Ramos (cell line): ENCODE results near the gene NPBWR2.

Experiments used
- in situ Hi-C: fragments of 300-500 bp; cut with MboI; formaldehyde crosslinking; loops from one replicate; pipeline ENCODE4 v1.14.3; 2022; ENCODE audit warnings: low sequenced_read_pairs; ENCODE audit not compliant: unreplicated experiment

The NPBWR2 gene

DNA sequence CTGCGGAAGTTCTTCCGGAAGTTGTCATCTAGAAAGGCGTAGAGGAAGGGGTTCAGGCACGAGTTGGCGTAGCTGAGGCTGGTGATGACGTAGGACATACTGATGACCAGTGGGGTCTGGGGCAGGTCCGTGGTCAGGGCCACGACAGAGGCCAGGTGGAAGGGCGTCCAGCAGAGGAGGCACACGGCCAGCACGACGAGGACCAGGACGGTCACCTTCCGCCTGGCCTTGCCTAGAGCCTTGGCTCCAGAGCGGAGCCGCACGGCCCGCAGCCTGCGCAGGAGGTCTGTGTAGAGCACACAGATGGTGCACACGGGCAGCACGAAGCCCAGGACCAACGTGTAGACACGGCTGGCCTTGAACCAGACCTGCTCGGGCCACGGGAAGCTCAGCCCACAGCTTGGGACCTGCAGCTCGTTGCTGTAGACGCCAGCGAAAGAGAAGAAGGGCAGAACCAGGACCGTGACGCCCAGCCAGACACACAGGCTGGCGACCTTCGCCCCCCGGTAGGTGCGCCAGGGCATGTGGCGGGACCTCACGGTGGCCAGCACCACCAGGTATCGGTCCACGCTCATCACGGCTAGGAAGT lies 1.4 kb downstream of the NPBWR2 start:
- in situ Hi-C loops, result no loop called here

DNA sequence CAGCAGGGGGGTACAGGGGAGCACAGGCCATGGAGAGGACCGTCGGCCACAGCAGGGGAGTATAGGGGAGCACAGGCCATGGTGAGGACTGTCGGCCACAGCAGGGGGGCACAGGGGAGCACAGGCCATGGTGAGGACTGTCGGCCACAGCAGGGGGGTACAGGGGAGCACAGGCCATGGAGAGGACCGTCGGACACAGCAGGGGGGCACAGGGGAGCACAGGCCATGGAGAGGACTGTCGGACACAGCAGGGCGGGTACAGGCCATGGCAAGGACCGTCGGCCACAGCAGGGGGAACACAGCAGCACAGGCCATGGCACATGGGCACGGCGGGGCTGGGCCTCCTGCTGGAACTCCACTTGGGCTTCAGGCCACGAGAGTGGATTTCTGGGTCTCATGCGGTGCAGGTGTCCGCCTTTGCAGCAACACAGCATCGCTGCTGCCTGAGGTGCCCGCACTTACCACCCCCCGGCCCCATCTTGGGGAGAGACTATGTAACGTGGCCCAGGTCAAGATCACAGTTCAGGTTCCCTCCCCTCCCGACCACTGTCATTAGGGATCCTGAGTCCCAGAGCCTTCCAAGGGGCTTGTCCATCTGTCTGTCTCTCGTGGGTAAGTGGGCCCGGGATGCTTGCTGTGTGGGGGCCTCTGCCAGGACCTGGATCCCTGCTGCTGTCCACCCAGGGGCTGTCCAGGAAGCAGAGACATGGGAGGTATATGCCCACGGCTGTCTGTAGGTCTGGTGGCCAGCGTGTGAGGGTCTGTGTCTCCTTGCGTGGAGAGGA lies 2.5 kb downstream of the NPBWR2 start:
- in situ Hi-C loops, result no loop called here

DNA sequence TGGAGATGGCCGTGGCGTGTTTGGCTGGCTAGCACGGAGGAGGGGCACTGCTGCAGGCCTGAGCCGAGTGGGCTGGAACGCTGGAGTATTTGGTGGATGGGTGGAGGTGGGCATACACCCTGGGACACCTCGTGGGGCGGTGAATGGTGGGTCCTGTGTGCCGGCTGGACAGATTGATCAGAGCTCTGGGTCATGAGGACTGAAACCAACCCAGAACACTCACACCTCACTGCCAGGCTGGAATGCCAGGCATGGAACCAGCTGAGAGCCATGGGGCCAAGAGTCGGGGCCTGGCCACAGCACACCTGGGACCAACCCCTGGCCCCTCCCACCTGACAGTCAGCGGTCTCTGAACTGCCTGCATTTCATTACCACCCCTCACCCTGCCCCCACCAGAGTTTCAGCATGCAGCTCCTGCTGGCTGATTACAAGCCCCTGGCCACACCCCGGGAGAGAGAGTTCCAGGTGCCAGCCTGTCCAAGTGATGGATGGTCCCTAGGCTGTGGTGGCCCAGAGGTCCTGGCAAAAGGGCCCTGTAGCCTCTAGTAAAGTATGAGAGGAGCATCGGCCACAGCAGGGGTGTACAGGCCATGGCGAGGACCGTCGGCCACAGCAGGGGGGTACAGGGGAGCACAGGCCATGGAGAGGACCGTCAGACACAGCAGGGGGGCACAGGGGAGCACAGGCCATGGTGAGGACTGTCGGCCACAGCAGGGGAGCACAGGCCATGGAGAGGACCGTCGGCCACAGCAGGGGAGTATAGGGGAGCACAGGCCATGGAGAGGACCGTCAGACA lies 3.3 kb downstream of the NPBWR2 start:
- in situ Hi-C loops, result no loop called here

DNA sequence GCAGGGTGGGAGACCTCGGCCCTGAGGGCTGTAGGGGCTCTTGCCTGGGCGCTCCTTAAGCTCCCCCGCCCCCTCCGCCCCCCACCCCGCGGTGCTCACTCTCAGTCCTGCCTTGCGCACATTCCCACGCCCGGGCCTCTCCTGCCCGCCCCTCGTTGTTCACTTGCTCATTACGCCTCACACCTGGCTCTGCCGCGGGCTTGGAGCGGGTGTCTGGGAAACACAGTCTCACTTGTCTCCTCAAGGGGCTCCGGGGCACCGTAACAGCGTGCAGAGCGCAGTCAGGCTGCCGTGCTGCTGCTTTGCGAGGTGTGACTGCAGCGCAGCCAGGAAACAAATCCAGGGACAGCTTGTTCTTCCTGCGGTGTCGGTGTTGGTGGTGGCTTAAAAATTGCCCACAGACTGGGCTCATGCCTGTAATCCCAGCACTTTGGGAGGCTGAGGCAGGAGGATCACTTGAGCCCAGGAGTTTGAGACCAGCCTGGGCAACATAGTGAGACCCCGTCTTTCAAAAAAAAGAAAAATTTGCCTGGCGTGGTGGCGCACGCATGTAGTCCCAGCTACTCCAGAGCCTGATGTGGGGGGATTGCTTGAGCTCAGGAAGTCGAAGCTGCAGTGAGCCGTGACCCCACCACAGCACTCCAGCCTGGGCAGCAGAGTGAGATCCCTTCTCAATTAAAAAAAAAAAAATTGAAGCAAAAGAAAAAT lies 4.6 kb downstream of the NPBWR2 start:
- in situ Hi-C loops, result no loop called here

DNA sequence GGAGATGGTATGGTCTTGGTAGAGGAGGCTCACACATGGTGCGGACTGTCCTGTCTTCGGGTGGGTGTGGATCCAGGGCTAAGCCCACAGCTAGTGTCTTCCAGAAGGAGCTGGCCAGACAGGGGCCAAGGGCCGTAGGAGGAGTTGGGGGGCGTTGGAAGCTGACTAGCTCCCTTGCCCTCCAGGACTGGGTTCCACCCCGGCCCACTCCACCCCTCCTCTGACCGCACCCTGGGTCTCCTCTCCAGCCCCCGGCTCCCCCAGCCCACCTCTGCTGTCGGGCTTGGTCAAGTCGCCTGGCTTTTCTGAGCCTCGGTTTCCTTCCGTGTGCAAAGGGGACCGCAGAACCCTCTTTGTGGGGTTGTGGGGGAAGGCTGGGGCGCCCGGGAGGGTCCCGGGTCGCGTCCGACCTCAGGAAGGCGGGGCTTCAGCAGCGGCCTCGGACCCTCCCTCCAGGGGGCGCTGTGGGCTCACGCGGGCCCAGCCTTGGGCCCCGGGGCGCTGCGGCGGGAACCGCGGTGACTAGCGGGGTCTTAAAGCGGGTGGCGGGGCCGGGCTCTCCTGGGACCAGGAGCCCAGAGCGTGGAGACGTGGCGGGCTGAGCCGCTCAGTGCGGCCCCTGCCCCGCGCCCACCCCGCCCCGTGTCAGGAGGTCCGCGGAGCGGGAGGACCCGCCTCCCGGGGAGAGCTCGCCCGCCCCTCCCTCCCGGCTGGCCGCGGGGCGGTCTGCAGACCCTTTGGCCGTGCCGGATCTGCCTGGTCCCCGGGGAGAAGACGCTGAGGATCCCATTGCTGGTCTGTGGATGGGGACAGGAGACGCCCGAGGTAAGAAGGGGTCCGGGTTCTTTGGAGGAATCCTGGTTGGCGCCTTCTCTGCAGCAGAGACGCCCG lies 5.4 kb downstream of the NPBWR2 start:
- in situ Hi-C loops, result no loop called here

DNA sequence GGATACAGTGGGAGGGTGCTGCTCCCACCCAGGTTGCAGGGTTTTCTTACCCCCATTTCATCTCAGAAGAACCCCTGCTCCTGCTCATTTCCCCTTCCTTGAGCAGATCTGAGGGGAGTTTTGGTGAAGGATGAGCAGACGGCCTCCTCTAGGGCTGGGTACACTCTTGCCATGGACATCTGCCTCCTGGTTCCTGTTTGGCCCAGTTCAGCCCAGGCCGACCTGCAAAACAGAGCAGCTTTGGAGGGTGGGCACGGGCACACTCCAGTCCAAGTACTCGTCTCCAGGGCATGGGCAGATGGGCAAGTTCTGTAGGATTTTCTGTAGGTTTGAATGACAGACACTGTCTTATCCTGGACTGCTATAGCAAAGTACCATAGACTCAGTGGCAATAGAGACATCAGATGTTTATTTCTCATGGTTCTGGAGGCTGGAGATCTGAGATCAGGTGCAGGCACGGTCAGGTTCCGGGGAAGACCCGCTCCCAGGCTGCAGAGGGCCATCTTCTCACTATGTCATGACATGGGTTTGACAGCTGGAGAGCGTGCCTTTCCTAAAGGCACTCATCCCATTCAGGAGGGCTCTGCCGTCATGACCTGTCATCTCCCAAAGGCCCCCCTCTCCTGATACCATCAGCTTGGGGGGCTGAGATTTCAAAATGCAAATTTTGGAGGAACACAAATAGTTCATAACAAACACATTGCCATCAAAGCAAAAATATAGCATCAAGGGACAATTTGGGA lies 6.2 kb downstream of the NPBWR2 start:
- in situ Hi-C loops, result no loop called here

DNA sequence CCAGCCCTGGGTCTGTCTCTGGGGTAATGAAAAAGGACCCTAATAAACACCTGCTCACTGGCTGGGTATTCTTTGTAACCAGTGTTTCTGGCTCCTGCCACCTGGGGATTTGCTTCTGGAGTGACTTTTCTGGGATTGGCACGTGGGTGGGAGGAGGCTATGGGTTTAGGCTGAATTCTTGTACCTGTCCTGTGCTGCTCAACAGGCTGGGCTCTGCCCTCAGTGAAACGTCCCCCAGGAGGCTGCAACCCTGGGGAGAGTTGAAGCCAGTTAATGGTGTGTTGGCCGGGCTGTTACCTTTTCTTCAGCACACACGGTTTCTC lies 6.8 kb downstream of the NPBWR2 start:
- in situ Hi-C loops, result no loop called here

DNA sequence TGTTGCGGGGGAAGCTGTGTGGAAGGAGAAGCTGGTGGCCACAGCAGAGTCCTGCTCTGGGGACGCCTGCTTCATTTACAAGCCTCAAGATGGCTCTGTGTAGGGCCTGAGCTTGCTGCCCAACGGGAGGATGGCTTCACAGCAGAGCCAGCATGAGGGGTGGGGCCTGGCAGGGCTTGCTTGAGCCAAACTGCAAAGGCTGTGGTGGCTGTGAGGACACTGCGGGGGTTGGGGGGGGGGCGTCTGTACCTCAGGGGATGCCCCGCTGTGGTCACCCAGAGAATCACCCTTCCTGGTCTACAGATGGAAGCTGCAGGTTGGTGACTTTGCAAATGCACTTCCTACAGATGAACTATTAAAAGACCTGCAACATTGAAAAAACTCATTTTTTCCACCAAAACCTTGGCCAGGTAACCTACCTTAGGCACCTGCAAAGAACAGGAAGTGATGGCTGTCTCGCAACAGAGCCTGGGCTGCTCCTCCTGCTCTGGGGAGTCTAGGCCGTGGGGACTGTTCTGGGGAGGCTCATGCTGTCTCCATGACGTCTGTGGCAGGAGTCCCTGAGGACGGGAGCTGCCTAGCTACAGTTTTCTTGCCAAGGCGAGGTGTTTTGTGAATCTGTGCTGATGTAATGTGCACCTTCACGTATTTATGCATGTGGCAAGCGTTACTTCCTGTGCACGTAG lies 7.3 kb downstream of the NPBWR2 start:
- in situ Hi-C loops, result no loop called here

DNA sequence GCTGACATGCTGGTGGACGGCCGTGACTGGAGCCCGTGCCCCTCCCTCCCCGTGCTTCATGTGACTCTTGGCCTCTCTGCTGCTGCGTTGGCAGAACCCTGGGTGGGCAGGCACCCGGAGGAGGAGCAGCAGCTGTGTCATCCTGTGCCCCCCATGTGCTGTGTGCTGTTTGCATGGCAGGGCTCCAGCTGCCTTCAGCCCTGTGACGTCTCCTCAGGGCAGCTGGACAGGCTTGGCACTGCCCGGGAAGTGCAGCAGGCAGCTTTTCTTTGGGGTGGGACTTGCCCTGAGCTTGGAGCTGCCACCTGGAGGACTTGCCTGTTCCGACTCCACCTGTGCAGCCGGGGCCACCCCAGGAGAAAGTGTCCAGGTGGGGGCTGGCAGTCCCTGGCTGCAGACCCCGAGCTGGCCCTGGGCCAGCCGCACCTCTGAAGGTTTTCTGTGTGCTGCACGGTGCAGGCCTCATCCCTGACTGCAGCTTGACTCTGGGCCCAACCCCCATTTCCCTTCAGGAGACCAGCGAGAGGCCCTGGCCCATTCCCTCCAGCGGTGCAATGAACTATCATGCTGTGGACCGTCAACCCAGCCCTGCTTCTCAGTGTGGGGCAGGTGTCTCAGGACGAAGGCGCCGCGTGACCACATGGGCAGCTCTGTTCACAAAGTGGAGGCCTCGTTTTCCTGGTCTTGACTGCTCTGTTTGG lies 8.1 kb downstream of the NPBWR2 start:
- in situ Hi-C loops, result no loop called here

DNA sequence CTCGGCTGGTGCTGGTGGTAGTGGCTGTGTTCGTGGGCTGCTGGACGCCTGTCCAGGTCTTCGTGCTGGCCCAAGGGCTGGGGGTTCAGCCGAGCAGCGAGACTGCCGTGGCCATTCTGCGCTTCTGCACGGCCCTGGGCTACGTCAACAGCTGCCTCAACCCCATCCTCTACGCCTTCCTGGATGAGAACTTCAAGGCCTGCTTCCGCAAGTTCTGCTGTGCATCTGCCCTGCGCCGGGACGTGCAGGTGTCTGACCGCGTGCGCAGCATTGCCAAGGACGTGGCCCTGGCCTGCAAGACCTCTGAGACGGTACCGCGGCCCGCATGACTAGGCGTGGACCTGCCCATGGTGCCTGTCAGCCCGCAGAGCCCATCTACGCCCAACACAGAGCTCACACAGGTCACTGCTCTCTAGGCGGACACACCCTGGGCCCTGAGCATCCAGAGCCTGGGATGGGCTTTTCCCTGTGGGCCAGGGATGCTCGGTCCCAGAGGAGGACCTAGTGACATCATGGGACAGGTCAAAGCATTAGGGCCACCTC lies 8.8 kb downstream of the NPBWR2 start:
- in situ Hi-C loops, result no loop called here

DNA sequence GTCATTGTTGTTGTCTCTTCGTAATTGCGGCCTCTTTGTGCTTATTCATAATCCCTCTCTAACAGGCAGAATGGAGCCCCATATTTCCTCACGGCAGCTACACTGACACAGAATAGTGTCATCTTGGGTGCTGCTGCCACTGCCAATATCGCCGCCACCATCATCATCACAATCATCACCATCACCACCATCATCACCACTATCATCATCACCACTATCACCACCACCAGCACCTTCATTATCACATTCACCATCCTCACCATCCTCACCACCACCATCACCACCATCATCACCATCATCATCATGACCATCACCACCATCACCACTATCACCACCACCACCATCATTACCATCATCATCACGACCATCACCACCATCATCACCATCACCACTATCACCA lies 10.8 kb downstream of the NPBWR2 start:
- in situ Hi-C loops, result no loop called here

DNA sequence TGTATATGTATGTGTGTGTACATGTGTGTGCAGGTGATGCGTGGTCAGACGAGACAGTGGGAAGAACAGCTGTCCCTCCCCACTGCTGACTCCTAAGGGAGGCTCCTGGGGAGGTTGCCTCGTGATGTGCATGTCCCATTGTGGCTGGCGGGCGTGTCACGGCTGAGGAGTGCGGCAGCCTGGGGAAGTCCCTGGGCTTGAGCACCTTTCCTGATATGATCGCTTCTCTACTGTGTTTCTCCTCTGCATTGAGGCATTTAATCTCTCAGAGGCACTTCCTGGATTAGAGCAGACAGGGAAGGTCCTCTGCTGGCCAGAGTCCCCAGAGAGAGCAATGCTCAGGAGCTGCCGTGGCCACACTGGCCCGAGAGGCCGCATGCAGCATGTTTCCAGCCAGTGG lies 11.4 kb downstream of the NPBWR2 start:
- in situ Hi-C loops, result no loop called here

DNA sequence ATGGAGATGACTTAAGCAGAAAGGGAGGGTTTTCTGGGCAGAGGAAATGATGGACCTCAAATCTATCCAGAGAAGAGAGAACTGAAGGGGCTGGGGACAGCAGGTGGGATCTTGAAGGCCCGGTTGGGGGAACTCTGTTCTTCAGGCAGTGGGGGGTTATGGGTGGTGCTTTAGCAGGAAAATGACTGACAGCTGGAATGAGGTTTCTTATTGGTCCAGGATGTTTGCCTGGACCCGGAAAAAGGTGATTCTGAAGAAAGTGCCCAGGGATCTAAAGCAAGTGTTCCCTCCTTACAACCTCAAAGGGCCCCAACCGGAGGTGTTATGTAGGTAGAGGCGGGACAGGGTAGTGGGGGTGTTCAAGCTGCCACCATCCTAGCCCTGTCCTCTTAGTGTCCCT lies 11.9 kb downstream of the NPBWR2 start:
- in situ Hi-C loops, result no loop called here

DNA sequence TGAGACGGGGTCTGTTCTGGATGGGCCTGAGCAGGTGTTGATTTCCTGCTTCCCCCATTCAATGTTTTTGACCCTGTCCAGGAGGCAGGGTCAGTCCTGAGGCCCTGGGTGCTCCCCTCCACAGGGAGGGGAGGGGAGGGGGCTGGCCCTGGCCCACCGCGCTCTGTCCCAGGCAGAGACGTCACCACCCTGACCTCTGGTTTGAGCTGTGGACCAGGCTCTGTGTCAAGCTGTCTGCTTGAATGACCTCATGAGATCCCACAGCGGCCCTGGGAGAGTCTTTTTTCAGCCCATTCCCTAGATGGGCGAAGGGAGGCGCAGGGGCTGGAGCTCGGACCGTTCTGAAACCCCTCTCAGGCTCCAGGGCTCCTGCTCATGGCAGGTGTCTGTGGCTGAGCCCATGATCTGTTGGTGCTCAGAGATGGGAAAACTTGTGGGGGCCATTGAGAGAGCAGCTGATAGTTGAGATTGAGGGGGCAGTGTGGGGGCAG lies 14.3 kb downstream of the NPBWR2 start:
- in situ Hi-C loops, result no loop called here

DNA sequence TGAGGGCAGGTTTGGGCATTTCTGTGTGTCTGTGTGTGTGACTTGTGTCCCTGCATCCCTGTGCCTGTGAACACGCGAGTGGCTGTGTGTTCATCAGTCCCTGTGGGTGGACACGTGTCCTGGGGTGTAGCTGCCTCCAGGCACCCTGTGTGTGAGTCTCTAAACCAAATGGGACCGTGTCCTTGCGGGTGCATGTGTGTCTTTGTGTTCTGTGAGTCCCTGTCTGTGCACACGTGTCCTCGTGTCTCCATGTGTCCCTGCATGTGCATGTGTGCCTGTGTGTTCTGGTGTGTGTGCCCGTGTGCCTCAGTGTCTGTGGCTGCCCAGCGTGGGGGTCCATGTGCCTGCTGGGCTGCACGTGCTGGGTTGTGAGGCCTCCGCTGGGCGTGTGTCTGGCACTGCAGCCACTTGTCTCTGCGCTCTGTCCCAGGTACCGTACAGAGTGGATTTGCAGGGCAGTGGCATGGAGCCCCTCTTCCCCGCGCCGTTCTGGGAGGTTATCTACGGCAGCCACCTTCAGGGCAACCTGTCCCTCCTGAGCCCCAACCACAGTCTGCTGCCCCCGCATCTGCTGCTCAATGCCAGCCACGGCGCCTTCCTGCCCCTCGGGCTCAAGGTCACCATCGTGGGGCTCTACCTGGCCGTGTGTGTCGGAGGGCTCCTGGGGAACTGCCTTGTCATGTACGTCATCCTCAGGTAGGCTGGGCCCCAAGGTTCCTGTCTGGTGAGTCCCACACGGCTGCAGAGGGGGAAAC lies 14.9 kb downstream of the NPBWR2 start:
- in situ Hi-C loops, result no loop called here

DNA sequence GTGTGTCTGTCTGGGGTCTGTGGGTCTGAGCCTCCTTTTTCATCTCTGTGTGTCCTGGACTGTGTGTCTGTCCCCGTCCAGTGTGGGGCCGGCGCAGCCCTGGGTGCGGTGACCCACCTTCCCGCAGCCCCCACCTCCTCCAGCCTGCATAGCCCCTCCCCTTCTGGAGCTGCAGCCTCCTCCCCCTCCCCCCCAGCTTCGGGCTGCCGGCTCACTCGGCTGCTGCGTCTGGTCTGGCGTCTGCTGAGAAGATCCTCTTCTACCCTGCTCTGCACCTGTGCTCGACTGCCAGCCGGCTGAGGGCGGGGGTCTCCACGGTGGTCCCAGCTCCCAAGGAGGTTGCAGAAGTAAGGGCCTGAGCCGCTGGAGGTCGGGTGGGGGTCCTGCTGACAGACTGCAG lies 15.6 kb downstream of the NPBWR2 start:
- in situ Hi-C loops, result no loop called here

DNA sequence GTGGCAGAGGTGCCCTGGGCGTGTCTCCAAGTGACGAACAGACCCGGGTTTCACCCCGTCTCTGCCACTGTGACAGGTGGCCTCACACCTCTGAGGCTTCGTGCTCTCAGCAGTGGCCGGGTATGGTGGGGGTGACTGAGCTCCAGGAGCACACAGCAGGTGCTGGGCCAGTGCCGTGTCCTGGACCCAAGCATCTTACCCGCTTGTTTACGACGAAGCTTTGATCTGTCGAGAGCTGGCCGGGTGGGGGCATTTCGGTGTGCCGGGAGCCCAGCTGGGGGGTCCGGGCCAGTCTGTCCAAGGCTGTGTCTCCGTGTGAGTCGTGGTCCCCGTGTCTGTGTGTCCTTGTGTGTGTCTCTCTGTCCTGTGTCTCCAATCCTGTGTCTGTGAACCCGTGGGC lies 16.0 kb downstream of the NPBWR2 start:
- in situ Hi-C loops, result no loop called here
